ENCODE data around the gene ATXN1. TPM values are rescaled to one million over a fixed set of nuclear protein-coding genes. Genes with fewer than 3 reads are reported as not detected.
"Not testable (repeated sequence)": the region's sequence is repeated elsewhere in the genome, so short reads cannot be mapped to it uniquely, and the experiment has no call there.

Gene ATXN1
- total RNA-seq, 1 donor from 2014 or later = 98.0 TPM

DNA sequence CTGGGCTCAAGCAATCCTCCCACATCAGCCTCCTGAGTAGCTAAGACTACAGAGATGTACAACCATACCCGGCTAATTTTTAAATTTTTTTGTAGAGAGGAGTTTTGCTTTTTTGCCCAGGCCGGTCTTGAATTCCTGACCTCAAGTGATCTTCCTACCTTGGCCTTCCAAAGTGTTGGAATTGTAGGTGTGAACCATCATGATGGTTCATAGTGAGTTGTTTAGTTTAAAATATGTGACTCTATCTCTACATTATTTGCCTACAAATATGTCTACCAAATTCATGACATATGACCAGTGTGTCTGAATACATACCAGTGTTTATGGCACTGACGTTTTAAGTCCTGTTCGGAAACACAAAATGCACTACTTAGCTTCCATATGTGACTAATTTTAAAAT, 367.9 kb downstream of the ATXN1 start:
- DNase-seq (ENCODE audit: low spot score) = no peak

DNA sequence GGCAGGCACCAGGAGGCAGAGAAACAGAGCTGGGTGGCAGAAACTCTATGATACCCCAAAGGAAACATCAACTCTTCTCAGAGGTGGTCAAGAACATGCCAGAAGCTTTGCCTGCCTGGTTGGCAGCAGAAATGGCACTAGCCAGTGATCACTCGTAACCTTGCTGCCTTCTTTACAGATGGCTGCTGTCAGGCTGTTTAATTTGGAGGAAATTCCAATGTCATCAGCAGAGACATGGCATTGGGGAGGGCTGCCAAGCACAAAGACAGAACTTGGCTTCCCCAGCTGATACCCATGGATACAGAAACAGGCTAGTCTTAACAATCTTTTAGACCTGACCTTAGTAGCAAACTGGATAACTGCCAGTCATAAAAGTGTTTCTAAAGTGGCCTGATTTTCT, 369.2 kb downstream of the ATXN1 start:
- DNase-seq (ENCODE audit: low spot score) = peak; percentile 53

DNA sequence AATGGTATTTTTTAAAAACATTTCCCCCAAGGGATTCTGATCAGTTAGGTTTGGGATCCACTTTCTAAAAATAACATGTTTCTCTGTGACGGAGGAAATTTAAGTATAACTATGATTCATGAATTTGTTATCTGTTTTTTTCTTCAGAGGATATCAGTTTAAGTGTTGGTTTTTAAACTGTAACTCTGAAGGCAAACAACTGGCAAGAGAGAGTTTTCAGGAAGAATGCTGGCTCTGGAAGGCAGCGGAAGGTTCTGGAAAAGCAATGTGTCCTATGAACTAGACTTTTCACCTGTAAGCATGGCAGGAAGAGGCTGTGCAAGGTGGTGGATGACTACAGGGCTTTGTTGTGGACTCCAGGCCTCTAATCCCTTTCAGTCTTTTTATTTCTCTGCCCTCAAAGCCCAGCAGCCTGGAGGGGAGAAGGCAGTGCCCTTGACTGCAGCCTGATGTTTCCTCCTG, 369.8 kb downstream of the ATXN1 start:
- DNase-seq (ENCODE audit: low spot score) = peak; percentile 78

DNA sequence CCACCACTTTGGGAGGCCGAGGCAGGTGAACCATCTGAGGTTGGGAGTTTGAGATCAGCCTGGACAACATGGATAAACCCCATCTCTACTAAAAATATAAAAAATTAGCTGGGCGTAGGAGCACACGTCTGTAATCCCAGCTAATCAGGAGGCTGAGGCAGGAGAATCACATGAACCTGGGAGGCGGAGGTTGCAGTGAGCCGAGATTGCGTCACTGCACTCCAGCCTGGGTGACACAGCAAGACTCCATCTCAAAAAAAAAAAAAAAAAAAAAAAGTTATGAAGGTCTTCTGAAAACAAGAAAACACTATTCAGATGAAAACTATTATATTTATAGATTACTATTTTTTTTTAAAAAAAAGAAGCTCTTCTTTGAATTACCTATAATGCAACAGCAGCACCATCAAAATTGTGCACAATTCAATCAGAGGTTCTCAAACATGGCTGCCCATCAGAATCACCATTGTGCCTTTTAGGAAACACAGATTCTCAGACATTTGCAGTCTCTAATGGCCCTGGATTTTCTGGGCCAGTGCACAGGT, 370.3 kb downstream of the ATXN1 start:
- DNase-seq (ENCODE audit: low spot score) = not testable (repeated sequence)

DNA sequence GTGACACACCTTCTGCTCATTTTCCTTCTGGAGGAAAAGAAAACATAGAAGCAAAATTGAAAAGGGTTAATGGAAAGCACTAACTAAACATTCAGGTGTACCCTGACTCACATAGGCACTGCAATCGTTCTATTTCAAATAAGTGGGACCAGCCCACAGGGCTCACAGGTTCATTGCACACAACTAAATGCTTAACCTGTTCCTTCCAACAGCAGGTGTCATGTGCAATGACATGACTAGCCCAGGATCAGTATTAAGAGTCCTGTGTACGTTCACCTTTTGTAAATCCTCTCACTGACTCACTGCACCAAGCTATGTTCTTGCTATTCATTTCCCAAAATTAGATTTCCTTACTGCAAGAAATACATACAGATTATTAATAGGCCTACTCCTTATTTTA, 371.6 kb downstream of the ATXN1 start:
- DNase-seq (ENCODE audit: low spot score) = no peak

DNA sequence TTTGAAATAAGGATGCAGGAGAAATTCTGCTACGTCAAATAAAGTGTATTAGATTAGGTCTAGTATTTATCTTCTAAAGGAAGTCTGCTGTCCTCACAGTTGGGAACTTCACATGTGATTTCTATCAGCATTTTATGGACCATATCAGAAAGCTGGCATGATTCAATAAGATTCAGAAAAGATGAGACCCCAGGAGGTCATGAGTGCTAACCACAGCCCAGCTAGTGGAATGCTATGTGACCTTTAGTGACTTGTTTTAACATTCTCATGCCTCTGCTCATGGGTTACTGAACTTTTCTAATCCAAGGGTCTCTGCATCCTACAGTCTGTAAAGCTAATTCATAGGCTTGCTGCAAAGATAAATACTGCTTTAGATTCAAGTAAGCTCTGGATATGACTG, 372.8 kb downstream of the ATXN1 start:
- no peak for DNase-seq (ENCODE audit: low spot score)

DNA sequence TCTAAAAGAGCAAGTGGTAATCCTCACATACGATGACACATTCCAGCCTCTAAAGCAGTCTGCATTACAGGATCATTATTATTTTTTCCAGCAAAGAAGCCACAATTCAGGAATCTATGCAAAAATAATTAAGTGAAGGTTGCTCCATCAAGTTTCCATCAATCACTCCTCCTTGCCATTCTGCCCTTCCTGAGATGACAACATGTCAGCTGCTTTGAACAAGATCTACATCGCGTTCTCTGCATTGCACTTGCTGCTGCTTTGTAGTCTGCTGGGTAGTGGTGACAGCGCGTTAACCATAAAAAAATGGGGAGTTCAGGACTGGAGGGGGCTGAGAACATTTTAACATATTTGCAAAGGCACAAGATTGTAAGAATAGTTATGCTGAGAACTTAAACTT, 375.2 kb downstream of the ATXN1 start:
- DNase-seq (ENCODE audit: low spot score) = no peak

DNA sequence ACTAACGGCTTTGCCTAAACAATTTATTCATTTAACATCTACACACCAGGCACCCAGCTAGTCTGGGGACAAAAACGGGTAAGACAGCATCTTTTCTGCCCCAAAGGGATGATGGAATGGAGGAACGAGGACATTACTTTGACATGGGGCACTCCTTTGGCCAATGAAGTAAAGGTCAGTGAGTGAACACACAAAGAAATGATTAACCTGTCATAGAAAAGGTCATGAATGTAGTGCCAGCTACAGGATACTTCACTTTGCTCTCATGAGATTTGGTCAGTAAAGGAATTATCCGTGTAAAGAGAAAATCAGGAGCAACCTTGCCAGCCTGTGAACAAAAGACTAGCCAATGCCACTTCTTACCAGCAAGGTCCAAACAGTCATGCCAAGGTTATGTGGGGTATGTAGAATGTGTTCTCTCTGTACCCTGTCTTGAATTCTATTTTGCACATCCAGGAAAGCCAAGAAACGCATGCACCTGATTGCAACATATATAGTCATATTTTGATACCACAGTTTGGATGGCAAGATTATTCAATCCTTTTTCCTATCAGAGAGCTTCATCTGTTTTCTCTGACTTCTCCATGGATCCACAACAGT, 377.6 kb downstream of the ATXN1 start:
- no peak for DNase-seq (ENCODE audit: low spot score)

DNA sequence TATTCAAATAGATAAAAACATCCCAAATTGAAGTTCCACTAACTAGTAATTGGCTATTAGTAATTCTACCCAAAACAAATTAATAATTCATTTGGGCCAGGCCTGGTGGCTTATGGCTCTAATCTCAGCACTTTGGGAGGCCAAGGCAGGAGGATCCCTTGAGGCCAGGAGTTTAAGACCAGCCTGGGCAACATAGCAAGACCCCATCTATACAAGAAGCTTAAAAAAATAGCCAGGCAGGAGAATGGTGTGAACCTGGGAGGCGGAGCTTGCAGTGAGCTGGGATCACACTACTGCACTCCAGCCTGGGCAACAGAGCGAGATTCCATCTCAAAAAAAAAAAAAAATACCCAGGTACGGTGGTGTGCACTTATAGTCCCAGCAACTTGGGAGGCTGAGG, 379.3 kb downstream of the ATXN1 start:
- DNase-seq (ENCODE audit: low spot score) = not testable (repeated sequence)

DNA sequence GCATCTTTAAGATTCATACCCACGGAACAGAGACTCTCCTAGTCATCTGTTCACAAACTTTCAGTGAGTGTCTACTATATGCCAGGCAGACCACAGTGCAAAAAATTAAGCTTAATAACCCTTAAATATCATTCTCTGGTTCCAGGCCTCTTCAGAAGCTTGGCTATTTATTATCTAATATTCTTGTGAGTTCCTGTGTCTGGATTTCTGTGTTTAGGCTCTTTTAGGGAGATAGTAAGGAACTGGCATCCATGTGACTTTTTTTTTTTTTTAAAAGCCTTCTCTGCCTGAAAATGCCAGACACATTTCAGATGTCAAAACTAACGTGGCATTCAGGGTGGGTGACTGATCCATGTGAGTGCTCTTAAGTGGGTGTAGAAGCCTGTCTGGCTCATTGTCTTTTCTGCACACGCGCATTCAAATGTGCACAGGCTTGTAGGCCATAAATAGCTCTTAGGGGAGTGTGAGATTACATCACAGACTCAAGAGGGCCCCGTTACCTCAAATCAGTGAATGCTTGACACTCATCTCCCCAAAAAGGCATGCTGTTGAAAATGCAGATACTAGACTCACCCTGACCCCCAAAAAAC, 380.9 kb downstream of the ATXN1 start:
- DNase-seq (ENCODE audit: low spot score) = no peak

DNA sequence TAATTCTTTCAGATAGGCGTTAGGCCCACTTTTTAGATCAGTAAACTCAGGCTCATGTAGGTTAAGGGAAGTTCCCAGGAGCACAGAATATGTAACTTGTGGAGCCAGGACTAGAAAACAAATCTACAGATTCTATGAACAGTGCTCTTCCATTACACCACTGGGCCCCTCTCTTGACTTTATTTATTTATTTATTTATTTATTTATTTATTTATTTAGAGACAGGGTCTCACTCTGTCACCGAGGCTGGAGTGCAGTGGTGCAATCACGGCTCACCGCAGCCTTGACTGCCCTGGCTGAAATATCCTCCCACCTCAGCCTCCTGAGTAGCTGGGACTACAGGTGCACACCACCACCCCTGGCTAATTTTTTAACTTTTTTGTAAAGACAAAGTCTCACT, 382.9 kb downstream of the ATXN1 start:
- not testable (repeated sequence) for DNase-seq (ENCODE audit: low spot score)

DNA sequence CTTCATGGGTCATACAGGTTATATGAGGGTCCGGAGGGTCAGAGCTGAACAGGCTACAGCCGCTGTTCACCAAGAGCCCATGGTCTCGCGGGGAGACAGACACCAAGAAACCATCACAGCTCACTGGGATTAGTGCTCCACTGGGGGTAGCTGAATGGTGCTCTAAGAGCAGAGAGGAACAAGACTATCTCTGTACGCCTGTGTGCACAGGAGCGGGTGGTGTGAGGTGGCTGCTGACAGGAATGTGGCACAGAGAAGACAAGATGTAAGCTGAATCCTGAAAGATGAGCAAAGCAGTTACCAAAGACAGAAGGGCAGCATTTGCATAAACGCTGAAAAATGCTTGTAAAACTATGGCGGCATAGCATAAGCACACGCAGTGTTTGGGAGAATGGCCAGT, 383.8 kb downstream of the ATXN1 start:
- no peak for DNase-seq (ENCODE audit: low spot score)

DNA sequence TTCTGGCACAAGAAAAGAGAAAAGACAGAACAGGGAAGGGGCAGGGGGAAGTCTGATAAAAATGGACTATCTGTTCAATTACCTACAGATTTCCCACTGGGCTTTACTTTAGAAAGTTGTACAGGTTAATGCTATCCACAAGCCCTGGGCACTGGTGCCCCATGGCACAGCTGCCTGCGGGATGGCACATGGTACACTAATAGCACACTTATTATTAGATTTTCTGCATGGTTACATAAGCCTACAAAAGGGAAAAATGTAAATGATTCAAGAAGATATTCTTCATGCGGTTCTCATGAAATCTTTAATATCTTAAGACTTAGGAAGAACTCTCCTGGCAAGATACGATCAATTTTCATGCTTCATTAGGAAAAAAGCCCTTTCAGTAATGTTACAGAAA, 385.4 kb downstream of the ATXN1 start:
- DNase-seq (ENCODE audit: low spot score) = no peak

DNA sequence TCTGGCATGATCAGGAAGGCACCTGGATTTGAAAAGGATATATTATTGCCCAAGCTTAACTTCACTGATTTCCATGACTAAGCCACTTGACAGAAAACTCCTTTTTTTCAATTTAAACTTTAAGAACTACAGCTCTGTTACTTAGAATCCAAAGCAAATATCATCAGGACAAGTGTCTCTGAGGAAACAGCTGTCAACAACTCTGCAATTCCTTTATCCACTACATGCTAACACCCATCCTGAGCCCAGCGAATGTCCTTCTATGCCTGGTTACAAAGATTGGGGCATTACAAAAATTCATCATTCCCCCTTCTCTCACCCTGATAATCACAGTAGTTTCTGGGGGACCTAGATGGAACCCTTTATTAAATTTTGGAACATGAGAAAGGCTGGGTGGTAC, 386.1 kb downstream of the ATXN1 start:
- no peak for DNase-seq (ENCODE audit: low spot score)

DNA sequence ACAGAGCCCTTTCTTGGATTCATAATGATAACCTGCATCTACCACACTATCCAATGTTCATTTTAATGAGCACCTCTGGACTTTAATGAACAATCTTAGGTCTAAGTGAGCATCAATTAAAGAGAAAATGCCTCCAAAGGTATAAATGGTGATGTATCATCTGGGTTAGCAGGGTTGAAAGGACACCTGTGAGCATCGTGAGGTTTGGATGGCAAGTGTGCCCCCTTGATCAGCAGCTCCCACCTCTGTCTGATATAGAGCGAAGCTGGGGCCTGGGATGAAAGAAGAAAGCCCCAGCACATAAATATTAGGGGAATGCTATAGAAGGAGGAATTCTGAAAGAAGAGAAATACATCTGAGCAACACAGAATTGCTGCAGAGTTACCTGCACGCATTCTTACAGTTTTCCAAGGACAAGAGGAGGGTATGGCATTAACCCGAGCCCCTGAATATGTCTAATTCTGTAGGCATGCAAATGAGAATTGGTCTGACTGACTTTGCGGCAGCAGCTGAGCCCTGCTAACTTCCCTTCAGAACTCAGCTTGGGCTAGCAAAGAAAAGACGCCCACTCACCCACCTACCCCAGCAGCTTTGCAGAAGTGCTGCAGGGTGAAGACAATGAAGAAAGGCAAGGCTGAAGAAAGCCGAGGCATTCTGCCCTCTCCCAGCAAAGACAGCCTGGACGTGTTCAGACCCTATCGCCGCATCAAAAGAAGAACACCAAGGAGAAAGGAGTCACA, 386.6 kb downstream of the ATXN1 start:
- DNase-seq (ENCODE audit: low spot score) = no peak

DNA sequence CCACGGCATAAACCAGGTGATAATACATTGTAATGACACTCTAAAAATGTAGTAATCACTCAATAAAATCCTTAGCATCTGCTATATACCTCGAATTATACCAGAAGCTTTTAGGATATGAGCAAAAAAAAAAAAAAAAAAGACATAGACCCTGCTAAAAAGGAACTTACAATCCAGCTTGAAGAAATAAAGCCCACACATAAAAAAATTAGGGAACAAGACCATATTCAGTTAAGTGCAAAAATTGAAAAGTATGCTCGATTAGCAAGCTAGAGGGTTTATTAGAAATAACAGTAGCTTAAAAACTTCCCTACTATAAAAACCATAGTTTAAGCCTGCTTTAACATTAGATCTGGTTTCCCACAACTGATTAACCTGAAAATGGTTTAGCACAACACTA, 387.2 kb downstream of the ATXN1 start:
- DNase-seq (ENCODE audit: low spot score) = no peak

DNA sequence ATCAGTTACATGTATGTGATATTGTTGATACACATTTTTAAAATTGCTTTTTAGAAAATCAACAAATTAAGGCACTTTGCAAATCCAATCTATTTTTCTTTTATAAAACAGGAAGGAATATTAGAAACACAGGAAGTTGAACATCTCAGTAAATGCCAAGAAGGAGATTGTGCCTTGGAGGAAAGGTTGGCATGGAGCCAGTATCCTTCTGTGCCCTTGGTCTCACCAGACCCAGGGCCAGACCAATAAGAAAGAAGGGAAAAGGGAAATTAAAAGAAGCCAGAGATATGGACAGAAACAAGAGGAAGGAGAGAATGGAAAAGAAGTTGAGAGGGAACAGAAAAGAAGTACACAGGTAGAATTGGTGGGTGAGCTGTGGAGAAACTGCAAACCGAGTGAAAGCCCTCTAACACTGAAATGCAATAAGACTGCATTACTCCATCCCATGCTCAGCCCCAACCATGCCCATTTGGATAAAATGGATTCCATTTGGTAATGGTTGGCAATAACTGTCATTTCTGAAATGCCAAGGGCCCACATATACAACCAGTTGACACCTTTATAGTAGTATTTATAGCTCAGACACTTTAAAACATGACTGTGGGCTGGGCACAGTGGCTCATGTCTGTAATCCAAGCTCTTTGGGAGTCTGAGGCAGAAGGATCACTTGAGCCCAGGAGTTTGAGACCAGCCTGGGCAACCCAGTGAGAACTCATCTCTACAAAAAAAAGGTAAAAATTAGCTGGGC, 389.1 kb downstream of the ATXN1 start:
- no peak for DNase-seq (ENCODE audit: low spot score)

DNA sequence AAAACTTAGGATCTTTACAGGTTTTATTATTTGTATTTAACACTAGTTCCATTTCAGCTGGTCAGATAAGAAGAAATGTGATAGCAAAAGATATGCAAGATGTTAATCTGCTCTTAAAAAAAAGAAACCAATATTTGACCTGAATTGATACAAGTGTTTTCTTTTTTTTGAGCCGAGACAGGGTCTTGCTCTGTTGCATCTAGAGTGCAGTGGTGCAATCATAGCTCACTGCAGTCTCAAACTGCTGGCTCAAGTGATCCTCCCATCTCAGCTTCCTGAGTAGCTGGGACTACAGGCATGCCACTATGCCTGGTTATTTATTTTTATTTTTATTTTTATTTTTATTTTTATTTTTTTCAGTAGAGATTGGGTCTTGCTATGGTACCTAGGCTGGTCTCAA, 389.9 kb downstream of the ATXN1 start:
- DNase-seq (ENCODE audit: low spot score) = no peak

DNA sequence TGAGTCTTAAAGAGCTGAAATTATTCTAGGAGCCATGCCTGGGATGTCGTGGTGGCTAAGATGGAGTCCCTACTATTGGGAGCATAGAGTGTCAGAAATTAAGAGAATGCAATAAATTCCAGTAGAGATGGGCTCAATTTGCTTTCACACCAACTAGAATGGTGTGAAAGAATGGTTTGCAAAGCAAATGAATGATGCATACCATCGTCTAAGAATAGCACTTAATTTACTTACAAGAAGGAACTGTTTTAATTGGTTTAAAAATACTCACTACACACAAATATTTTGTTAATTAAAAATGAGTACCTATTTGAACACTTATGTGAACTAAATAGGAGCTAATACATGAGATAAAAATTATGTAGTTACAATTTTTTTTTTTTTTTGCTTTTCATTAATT, 390.3 kb downstream of the ATXN1 start:
- no peak for DNase-seq (ENCODE audit: low spot score)

DNA sequence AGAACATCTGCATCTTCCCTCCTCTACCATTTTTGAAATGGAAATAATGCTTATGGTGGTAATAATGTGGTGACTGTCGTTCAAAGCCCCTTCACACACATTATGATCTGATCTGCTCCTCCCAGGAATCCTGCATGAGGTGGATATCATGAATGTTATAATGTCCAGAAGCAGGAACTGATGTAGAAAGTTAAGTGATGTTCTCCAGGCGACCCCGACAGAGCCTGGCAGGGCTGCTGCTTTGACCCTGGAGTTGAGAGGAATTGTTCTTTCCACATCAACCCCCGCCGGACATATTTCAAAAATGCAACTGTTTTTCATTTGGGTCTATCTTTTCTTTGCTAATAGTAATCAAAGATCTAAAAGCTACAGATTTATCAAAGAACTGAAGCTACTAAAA, 391.3 kb downstream of the ATXN1 start:
- DNase-seq (ENCODE audit: low spot score) = no peak

DNA sequence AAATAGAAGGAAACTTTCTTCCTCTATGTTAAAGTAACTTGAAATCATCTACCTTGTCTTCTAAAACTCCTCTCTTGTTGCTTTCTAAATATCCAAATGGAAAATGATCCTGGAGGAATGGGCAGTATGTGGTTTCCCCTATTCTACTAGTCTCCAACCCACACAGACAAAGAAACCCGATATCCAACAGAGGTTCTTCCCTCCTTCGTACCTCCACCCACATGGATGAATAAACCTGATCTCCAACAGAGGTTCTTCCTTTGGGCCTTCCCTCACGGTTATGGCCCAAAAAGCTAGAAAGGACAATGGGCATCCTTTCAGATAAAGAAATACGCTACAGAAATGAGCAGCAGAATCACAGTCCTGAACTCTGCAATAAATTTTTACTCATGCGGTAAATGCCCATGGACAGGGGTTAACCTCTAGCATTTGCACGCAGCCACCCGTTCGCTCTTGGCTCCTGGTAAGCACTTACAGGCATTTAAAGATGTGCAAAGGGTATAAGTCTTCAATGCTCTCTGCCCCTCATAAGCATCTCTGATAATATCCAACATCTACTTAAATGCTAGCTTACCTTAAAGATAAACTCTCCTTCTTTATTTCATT, 392.0 kb downstream of the ATXN1 start:
- no peak for DNase-seq (ENCODE audit: low spot score)

DNA sequence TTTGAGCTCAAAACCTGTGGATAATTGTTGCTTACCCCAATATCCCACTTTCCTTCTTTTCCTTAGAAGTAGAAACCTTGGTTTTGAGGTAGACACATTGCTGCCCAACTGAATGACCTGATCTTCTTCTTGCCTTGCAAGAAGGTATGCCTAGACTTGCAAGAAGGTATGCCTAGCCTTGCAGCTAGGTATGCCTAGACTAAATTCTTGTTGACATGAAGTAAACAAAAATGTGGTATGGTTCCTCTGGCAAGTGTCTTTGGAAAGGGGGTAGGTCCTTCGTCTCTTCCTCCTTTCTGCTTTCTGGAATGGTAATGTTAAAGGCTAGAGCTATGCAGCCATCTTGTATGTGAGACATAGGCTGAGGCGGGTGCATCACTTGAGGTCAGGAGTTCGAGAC, 393.7 kb downstream of the ATXN1 start:
- no peak for DNase-seq (ENCODE audit: low spot score)

All from umbilical cord (tissue), 2 donors.